Tibial nerve (tissue), 4 donors: ENCODE measurements around the gene ZNF804B. TPM values are rescaled to one million over a fixed set of nuclear protein-coding genes. Genes with fewer than 3 reads are reported as not detected.

Source experiments
- DNase-seq, 2 donors: peaks; one replicate each; pipeline ENCODE4 v3.0.0-alpha.2; 2019; ENCODE audit warnings: low spot score in 2 of 2
- H3K27ac ChIP-seq, 4 donors: fragments of 200-600 bp; sonication (generic) in 3 of 4; one replicate each; pipeline ENCODE4 v1.5.1; 2017 to 2019; ENCODE audit warnings: mild to moderate bottlenecking in 1 of 4
- H3K27me3 ChIP-seq, 2 donors: fragments of 200-600 bp; sonication (generic) in 1 of 2; one replicate each; pipeline versions ENCODE4 v1.5.1 to v1.6.0; 2017 to 2019
- H3K36me3 ChIP-seq, 3 donors: fragments of 200-600 bp; sonication (generic); one replicate each; pipeline ENCODE4 v1.5.1; 2018 to 2019
- H3K4me1 ChIP-seq, 4 donors: fragments of 200-600 bp; sonication (generic) in 3 of 4; one replicate each; pipeline ENCODE4 v1.5.1; 2017 to 2019
- H3K4me3 ChIP-seq, 4 donors: fragments of 200-600 bp; sonication (generic) in 3 of 4; one replicate each; pipeline ENCODE4 v1.5.1; 2017 to 2019; ENCODE audit warnings: mild to moderate bottlenecking in 1 of 4, moderate library complexity in 1 of 4
- H3K9me3 ChIP-seq, 4 donors: fragments of 200-600 bp; sonication (generic) in 3 of 4; one replicate each; pipeline ENCODE4 v1.5.1; 2017 to 2019
- EP300 ChIP-seq, 2 donors: sonication (generic); formaldehyde crosslinking; IDR thresholded peaks; one replicate each; pipeline ENCODE4 v1.6.1; 2017; ENCODE audit warnings: antibody characterized with exemption in 2 of 2, mild to moderate bottlenecking in 1 of 2
- POLR2A ChIP-seq, 2 donors: fragments of 450-650 bp; IDR thresholded peaks; one replicate each; pipeline ENCODE4 v1.6.1; 2017; ENCODE audit warnings: antibody characterized with exemption in 2 of 2, mild to moderate bottlenecking in 2 of 2, moderate library complexity in 2 of 2
- WGBS, 2 donors: methylation state at CpG; one replicate each; pipeline ENCODE4 v1.1.5; 2018; 5-methylcytosine and 5-hydroxymethylcytosine counted together
- total RNA-seq, 4 donors: library from RNA; depleted of rRNA; stranded (reverse); fragments of >200 nt; gene quantifications; one replicate each; pipeline ENCODE4 v1.1.0, GENCODE V29; 2016
- TF ChIP-seq, protein P1 (sequence below), 5 experiments: fragments of 200-600 bp in 3 of 5; fragments of 450-650 bp in 2 of 5; sonication (generic) in 3 of 5; IDR thresholded peaks; one replicate each; pipeline ENCODE4 v1.5.1; 2016 to 2019; ENCODE audit warnings: antibody characterized with exemption in 5 of 5, mild to moderate bottlenecking in 3 of 5, moderate library complexity in 2 of 5

ZNF804B gene
- total RNA-seq, 4 donors from 2014 or later, result 0.21 to 0.22 TPM; not detected in 2

DNA sequence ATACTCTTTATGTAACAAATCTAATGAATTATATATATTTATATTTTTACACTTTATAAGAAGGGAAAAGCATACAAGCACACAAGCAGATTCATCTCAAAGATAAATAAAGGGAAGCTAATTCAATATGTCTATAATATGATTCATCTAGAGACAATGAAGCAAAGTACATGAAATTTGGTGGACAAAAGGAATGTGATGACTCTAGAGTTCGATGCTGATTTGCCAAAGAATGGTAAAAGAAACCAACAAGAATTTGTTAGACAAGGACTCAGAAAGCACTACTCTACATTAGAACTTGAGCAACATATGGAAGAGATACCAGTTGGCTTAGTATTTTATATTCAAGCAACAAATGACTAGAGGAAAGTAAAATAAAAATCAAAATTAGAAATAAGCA lies 572.5 kb downstream of the ZNF804B start:
- no peak for DNase-seq
- 50 to 55% methylated on average over 1 of the region's 1 CpG for WGBS, 2 donors
- TF ChIP-seq, protein P1, sequence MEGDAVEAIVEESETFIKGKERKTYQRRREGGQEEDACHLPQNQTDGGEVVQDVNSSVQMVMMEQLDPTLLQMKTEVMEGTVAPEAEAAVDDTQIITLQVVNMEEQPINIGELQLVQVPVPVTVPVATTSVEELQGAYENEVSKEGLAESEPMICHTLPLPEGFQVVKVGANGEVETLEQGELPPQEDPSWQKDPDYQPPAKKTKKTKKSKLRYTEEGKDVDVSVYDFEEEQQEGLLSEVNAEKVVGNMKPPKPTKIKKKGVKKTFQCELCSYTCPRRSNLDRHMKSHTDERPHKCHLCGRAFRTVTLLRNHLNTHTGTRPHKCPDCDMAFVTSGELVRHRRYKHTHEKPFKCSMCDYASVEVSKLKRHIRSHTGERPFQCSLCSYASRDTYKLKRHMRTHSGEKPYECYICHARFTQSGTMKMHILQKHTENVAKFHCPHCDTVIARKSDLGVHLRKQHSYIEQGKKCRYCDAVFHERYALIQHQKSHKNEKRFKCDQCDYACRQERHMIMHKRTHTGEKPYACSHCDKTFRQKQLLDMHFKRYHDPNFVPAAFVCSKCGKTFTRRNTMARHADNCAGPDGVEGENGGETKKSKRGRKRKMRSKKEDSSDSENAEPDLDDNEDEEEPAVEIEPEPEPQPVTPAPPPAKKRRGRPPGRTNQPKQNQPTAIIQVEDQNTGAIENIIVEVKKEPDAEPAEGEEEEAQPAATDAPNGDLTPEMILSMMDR (IDR thresholded peaks at IDR 0.05), result no peak
- TF ChIP-seq POLR2A (IDR thresholded peaks at IDR 0.05) (no peak), EP300 (IDR thresholded peaks at IDR 0.05) (no peak)
- Histone ChIP-seq H3K27me3 (no peaks in the 10 kb centered on the region), H3K9me3 (no peaks in the 10 kb centered on the region), H3K36me3 (no peaks in the 10 kb centered on the region), H3K4me1 (no peaks in the 10 kb centered on the region), H3K4me3 (no peak overlapping the region), H3K27ac (no peak overlapping the region)

DNA sequence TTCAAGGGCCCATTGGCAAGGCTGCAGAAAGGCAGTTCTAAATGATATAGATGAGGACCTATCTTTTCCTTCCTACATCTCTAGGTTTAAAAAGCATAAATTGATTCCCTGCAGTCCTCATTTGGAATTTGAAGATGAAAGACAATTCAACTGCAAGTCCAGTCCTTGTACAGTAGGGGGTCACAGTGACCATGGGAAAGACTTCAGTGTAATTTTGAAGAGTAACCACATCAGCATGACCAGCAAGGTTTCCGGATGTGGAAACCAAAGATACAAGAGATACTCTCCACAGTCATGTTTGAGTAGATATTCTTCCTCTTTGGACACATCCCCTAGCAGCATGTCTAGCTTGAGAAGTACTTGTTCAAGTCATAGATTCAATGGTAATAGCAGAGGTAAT lies 575.3 kb downstream of the ZNF804B start:
- Histone ChIP-seq H3K27me3 (no peaks in the 10 kb centered on the region), H3K27ac (no peak overlapping the region), H3K36me3 (no peaks in the 10 kb centered on the region), H3K4me3 (no peak overlapping the region), H3K4me1 (no peaks in the 10 kb centered on the region), H3K9me3 (no peaks in the 10 kb centered on the region)
- WGBS, 2 donors, result 100% methylated on average over 1 of the region's 1 CpG
- no peak for DNase-seq
- TF ChIP-seq, protein P1 (IDR thresholded peaks at IDR 0.05), result no peak
- TF ChIP-seq POLR2A (IDR thresholded peaks at IDR 0.05), result no peak
- no peak for TF ChIP-seq EP300 (IDR thresholded peaks at IDR 0.05)

DNA sequence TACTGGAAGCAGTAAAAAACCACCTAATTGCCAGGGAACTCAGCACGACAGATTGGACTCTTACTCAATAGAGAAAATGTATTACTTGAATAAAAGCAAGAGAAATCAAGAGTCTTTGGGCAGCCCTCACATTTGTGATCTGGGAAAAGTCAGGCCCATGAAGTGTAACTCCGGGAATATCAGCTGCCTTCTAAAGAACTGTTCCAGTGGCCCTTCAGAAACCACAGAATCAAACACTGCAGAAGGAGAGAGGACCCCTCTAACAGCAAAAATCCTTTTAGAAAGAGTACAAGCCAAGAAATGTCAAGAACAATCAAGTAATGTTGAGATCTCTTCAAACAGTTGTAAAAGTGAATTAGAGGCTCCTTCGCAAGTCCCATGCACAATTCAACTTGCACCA lies 576.0 kb downstream of the ZNF804B start:
- Histone ChIP-seq H3K27ac (no peak overlapping the region), H3K9me3 (no peaks in the 10 kb centered on the region), H3K36me3 (no peaks in the 10 kb centered on the region), H3K4me3 (no peak overlapping the region), H3K27me3 (no peaks in the 10 kb centered on the region), H3K4me1 (no peaks in the 10 kb centered on the region)
- DNase-seq, result no peak
- TF ChIP-seq POLR2A (IDR thresholded peaks at IDR 0.05) (no peak), EP300 (IDR thresholded peaks at IDR 0.05) (no peak)
- TF ChIP-seq, protein P1 (IDR thresholded peaks at IDR 0.05), result no peak
- 66 to 78% methylated on average over 3 of the region's 3 CpGs for WGBS, 2 donors

DNA sequence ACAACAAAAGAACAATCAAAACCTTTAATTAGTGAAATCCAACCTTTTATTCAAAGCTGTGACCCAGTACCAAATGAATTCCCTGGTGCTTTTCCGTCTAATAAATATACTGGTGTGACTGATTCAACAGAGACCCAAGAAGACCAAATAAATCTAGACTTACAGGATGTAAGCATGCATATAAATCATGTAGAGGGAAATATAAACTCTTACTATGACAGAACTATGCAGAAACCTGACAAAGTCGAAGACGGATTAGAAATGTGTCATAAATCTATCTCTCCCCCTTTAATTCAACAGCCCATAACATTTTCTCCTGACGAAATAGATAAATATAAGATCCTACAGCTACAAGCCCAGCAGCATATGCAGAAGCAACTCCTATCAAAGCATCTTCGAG lies 576.6 kb downstream of the ZNF804B start:
- Histone ChIP-seq H3K9me3 (no peaks in the 10 kb centered on the region), H3K4me3 (no peak overlapping the region), H3K27ac (no peak overlapping the region), H3K4me1 (no peaks in the 10 kb centered on the region), H3K27me3 (no peaks in the 10 kb centered on the region), H3K36me3 (no peaks in the 10 kb centered on the region)
- no peak for DNase-seq
- TF ChIP-seq, protein P1 (IDR thresholded peaks at IDR 0.05), result no peak
- TF ChIP-seq POLR2A (IDR thresholded peaks at IDR 0.05), result no peak
- WGBS, 2 donors, result 75 to 76% methylated on average over 5 of the region's 5 CpGs

DNA sequence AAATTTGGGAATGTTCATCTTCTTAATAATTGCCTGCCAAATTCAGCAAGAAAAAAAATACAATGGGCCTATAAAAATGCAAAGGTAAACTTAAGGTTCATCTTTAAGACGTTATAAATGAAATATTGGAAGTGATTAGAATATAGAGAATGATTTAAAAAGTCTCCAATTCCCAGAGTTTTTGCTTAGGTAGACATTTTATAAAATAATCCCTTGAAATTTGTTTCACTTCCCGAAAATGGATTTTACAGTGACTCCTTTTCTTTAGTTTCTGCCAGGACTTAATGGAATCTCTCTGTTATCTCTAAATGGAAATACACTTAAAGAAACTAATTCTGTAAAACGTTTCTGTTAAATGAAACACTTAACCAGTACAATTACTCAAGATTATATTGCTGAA lies 580.2 kb downstream of the ZNF804B start:
- TF ChIP-seq, protein P1 (IDR thresholded peaks at IDR 0.05), result no peak
- no peak for TF ChIP-seq POLR2A (IDR thresholded peaks at IDR 0.05)
- no peak for TF ChIP-seq EP300 (IDR thresholded peaks at IDR 0.05)
- Histone ChIP-seq H3K36me3 (no peaks in the 10 kb centered on the region), H3K9me3 (no peaks in the 10 kb centered on the region), H3K27me3 (no peaks in the 10 kb centered on the region), H3K4me1 (no peaks in the 10 kb centered on the region), H3K27ac (no peak overlapping the region), H3K4me3 (no peak overlapping the region)
- WGBS, 2 donors, result 47 to 53% methylated on average over 3 of the region's 3 CpGs
- DNase-seq, result no peak
